PFSK-1 (cell line): ENCODE measurements around the gene PSAP.

Experiments
- FOXP2 ChIP-seq: optimal IDR thresholded peaks from 2 replicates; pipeline ENCODE3; 2011; ENCODE audit warnings: borderline replicate concordance, control low read depth, inconsistent platforms; ENCODE audit not compliant: insufficient read depth; ENCODE audit errors: extremely low read length, extremely low read depth
- POLR2AphosphoS5 ChIP-seq: IDR thresholded peaks from 2 replicates; pipeline ENCODE4 v1.6.1; 2012; ENCODE audit warnings: low read depth, mild to moderate bottlenecking, control low read depth, low read length, moderate library complexity
- SIN3A ChIP-seq: IDR thresholded peaks from 2 replicates; pipeline ENCODE4 v1.6.1; 2012; ENCODE audit warnings: mild to moderate bottlenecking, low read length, moderate library complexity, borderline replicate concordance; ENCODE audit not compliant: insufficient read depth
- TAF1 ChIP-seq: IDR thresholded peaks from 2 replicates; pipeline ENCODE4 v1.6.1; 2012; ENCODE audit warnings: low read length, control low read depth, borderline replicate concordance; ENCODE audit not compliant: insufficient read depth
- TF ChIP-seq, protein P1 (sequence below), 2 experiments: IDR thresholded peaks; 2 replicates each; pipeline versions ENCODE4 v1.6.1 to v1.8.0; 2011 to 2012; ENCODE audit warnings: low read depth in 2 of 2, low read length in 2 of 2, control low read depth in 1 of 2, inconsistent platforms in 1 of 2, mild to moderate bottlenecking in 1 of 2, moderate library complexity in 1 of 2; ENCODE audit not compliant: insufficient read depth in 1 of 2

DNA sequence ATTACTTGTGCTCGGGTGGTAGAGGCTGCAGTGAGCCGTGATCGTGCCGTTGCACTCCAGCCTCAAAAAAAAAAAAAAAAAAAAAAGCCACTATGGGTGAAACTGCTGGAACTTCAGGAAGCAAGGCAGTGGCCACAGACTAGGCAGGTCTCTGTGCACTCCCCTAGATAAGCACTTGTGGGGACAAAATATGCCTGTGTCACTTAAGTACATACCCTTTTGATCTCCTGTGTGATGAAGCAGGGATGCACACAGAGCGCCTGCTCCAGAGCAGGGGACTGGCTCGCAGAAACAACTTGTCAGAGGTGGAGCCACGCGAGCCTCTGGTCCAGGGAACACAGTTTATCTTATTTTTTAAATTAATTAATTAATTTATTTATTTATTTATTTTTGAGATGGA is 42.9 kb upstream of the PSAP start:
- TF ChIP-seq, protein P1, sequence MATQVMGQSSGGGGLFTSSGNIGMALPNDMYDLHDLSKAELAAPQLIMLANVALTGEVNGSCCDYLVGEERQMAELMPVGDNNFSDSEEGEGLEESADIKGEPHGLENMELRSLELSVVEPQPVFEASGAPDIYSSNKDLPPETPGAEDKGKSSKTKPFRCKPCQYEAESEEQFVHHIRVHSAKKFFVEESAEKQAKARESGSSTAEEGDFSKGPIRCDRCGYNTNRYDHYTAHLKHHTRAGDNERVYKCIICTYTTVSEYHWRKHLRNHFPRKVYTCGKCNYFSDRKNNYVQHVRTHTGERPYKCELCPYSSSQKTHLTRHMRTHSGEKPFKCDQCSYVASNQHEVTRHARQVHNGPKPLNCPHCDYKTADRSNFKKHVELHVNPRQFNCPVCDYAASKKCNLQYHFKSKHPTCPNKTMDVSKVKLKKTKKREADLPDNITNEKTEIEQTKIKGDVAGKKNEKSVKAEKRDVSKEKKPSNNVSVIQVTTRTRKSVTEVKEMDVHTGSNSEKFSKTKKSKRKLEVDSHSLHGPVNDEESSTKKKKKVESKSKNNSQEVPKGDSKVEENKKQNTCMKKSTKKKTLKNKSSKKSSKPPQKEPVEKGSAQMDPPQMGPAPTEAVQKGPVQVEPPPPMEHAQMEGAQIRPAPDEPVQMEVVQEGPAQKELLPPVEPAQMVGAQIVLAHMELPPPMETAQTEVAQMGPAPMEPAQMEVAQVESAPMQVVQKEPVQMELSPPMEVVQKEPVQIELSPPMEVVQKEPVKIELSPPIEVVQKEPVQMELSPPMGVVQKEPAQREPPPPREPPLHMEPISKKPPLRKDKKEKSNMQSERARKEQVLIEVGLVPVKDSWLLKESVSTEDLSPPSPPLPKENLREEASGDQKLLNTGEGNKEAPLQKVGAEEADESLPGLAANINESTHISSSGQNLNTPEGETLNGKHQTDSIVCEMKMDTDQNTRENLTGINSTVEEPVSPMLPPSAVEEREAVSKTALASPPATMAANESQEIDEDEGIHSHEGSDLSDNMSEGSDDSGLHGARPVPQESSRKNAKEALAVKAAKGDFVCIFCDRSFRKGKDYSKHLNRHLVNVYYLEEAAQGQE (IDR thresholded peaks at IDR 0.05; ENCODE audit: insufficient read depth in 1 of 2, low read depth in 2 of 2, low read length in 2 of 2), result no peak
- TF ChIP-seq POLR2AphosphoS5, result no peak
- TF ChIP-seq TAF1, result no peak
- no peak for TF ChIP-seq SIN3A
- TF ChIP-seq FOXP2, result no peak
